Peyer's patch (tissue), 4 donors: ENCODE results near the gene SCARB1. TPM values are rescaled to one million over a fixed set of nuclear protein-coding genes. Genes with fewer than 3 reads are reported as not detected.

Experiments
- DNase-seq, 3 donors: peaks; one replicate each; pipeline ENCODE4 v3.0.0-alpha.2; 2017 to 2019
- H3K27ac ChIP-seq, 4 donors: fragments of 200-600 bp; sonication (generic); one replicate each; pipeline ENCODE4 v1.5.1; 2016 to 2019
- H3K27me3 ChIP-seq, 2 donors: fragments of 200-600 bp; sonication (generic); one replicate each; pipeline ENCODE4 v1.5.1; 2019
- H3K36me3 ChIP-seq, 3 donors: fragments of 200-600 bp; sonication (generic); one replicate each; pipeline ENCODE4 v1.5.1; 2016 to 2019
- H3K4me1 ChIP-seq, 4 donors: fragments of 200-600 bp; sonication (generic); one replicate each; pipeline ENCODE4 v1.5.1; 2016 to 2019
- H3K4me3 ChIP-seq, 4 donors: fragments of 200-600 bp; sonication (generic); 1 replicate in 3 of 4; 2 replicates in 1 of 4; pipeline ENCODE4 v1.5.1; 2016 to 2019; ENCODE audit warnings: mild to moderate bottlenecking in 1 of 4
- H3K9me3 ChIP-seq, 4 donors: fragments of 200-600 bp; sonication (generic); one replicate each; pipeline ENCODE4 v1.5.1; 2016 to 2019; ENCODE audit warnings: mild to moderate bottlenecking in 1 of 4
- CTCF ChIP-seq, 6 experiments: fragments of 450-650 bp in 4 of 6; fragments of 200-600 bp in 2 of 6; sonication (generic) in 1 of 6; IDR thresholded peaks; one replicate each; pipeline ENCODE4 v1.5.1; 2017 to 2019; ENCODE audit warnings: antibody characterized with exemption in 6 of 6, mild to moderate bottlenecking in 3 of 6, moderate library complexity in 1 of 6
- POLR2A ChIP-seq, 2 donors: fragments of 450-650 bp; IDR thresholded peaks; one replicate each; pipeline ENCODE4 v1.5.1; 2017; ENCODE audit warnings: antibody characterized with exemption in 2 of 2, mild to moderate bottlenecking in 2 of 2, moderate library complexity in 2 of 2
- total RNA-seq, 4 donors: library from RNA; depleted of rRNA; stranded (reverse); fragments of >200 nt; gene quantifications; one replicate each; pipeline ENCODE4 v1.1.0, GENCODE V29; 2016

The SCARB1 gene
- total RNA-seq, 4 donors from 2014 or later, result 14.9 to 214 (median 64.6) TPM

- Histone ChIP-seq H3K27ac (peak overlapping the region in 3 of 4 donors; percentile 4 to 74 (median 65)), H3K36me3 (no peaks in the 10 kb centered on the region), H3K27me3 (no peaks in the 10 kb centered on the region), H3K4me1 (peaks cover 0 to 39% (median 0%) of the 10 kb centered on the region in 4 donors), H3K9me3 (no peaks in the 10 kb centered on the region), H3K4me3 (no peak overlapping the region)
- no peak for TF ChIP-seq POLR2A (IDR thresholded peaks at IDR 0.05)
- no peak for TF ChIP-seq CTCF (IDR thresholded peaks at IDR 0.05)
- peak; percentile 30 to 92 (median 83) for DNase-seq
Observed at GRCh38 chr12:124837958-124838803, 25.5 kb downstream of the SCARB1 start.

GRCh38 chr12:124837249-124837897 lies 26.3 kb downstream of the SCARB1 start:
- Histone ChIP-seq H3K27me3 (no peaks in the 10 kb centered on the region), H3K27ac (peak overlapping the region in 2 of 4 donors; percentile 4 to 65), H3K9me3 (no peaks in the 10 kb centered on the region), H3K4me1 (peaks cover 0 to 31% (median 0%) of the 10 kb centered on the region in 4 donors), H3K4me3 (no peak overlapping the region), H3K36me3 (no peaks in the 10 kb centered on the region)
- no peak for TF ChIP-seq CTCF (IDR thresholded peaks at IDR 0.05)
- no peak for DNase-seq

- Histone ChIP-seq H3K27ac (no peak overlapping the region), H3K4me3 (no peak overlapping the region), H3K36me3 (no peaks in the 10 kb centered on the region), H3K9me3 (no peaks in the 10 kb centered on the region), H3K4me1 (peaks cover 0 to 25% (median 0%) of the 10 kb centered on the region in 4 donors), H3K27me3 (no peaks in the 10 kb centered on the region)
- DNase-seq, result no peak
- no peak for TF ChIP-seq CTCF (IDR thresholded peaks at IDR 0.05)
- TF ChIP-seq POLR2A (IDR thresholded peaks at IDR 0.05), result no peak
Observed at GRCh38 chr12:124836759-124837158, 26.9 kb downstream of the SCARB1 start.

DNA sequence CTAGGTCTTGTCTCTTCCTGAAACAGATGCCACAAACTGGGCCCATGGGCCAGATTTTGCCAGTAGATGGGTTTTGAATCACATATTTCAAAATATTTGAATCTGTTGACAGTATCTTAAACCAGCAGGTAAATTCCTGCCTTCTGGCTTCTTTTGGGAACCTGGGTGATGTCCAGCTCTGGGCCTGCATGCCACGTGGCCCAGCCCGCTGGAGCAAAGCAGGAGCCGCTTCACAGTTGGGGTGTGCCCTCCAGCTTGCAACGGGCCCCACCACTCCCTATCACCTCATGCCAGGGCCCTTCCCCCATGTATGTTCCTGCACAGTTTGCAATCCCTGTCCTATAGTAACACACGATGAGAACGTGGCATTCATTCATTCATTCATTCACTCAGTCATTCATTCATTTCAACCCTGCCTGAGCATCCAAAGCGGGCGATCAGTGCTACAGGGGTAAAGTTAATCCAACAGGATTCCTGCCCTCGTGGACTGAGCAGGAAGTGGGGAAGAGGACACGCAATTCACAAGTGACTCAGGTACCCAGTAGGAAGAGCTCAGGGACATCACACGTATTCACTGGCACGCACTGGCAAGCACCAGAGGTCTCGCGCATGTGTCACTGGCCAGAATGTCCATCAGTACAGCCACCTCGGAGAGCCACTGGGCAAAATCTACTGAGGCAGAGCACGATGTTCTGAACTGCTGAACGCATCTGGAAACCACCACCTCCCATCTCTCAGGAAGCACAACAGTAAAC lies 27.8 kb downstream of the SCARB1 start:
- Histone ChIP-seq H3K4me3 (no peak overlapping the region), H3K9me3 (no peaks in the 10 kb centered on the region), H3K4me1 (peaks cover 0 to 20% (median 0%) of the 10 kb centered on the region in 4 donors), H3K36me3 (no peaks in the 10 kb centered on the region), H3K27ac (no peak overlapping the region), H3K27me3 (no peaks in the 10 kb centered on the region)
- no peak for TF ChIP-seq CTCF (IDR thresholded peaks at IDR 0.05)
- TF ChIP-seq POLR2A (IDR thresholded peaks at IDR 0.05), result no peak
- DNase-seq, result no peak

DNA sequence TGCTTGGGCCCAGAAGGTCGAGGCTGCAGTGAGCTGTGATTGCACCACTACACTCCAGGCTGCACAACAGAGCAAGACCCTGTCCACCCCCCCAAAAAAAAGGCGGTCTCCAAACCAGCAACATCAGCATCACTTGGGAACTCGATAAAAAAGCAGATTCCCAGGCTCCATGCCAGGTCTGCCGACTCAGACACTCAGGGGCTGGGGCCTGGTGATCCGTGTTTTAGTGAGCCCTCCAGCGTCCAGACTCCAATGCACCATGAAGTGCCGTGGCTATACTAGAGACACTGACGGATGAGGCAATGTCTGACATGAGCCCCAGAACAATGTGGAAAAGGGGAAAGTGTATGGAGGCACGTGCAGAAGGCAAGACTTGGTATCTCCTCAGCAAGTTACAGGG lies 28.8 kb downstream of the SCARB1 start:
- no peaks in the 10 kb centered on the region for H3K27me3 ChIP-seq
- H3K36me3 ChIP-seq, result no peaks in the 10 kb centered on the region
- no peak overlapping the region for H3K27ac ChIP-seq
- TF ChIP-seq POLR2A (IDR thresholded peaks at IDR 0.05), result no peak
- no peak for TF ChIP-seq CTCF (IDR thresholded peaks at IDR 0.05)
- no peak for DNase-seq
- H3K9me3 ChIP-seq, result no peaks in the 10 kb centered on the region
- peaks cover 0 to 20% (median 0%) of the 10 kb centered on the region in 4 donors for H3K4me1 ChIP-seq
- no peak overlapping the region for H3K4me3 ChIP-seq
